GM13976 (cell line): ENCODE results near the gene C14orf39.

ENCODE experiments used
- DNase-seq: peaks from one replicate; pipeline ENCODE4 v3.0.0; 2012; ENCODE audit warnings: low spot score
- in situ Hi-C: fragments of 300-500 bp; cut with MboI; formaldehyde crosslinking; loops from one replicate; pipeline ENCODE4 v1.12.0; 2022; ENCODE audit warnings: low sequenced_read_pairs, mixed read lengths, inconsistent platforms; ENCODE audit not compliant: unreplicated experiment
- TF ChIP-seq, protein P1 (sequence below): IDR thresholded peaks from 2 replicates; pipeline ENCODE4 v1.5.1; 2012; ENCODE audit warnings: borderline replicate concordance, mild to moderate bottlenecking; ENCODE audit not compliant: insufficient read depth; ENCODE audit errors: extremely low read depth, missing control alignments, control extremely low read depth

Gene C14orf39, protein sequence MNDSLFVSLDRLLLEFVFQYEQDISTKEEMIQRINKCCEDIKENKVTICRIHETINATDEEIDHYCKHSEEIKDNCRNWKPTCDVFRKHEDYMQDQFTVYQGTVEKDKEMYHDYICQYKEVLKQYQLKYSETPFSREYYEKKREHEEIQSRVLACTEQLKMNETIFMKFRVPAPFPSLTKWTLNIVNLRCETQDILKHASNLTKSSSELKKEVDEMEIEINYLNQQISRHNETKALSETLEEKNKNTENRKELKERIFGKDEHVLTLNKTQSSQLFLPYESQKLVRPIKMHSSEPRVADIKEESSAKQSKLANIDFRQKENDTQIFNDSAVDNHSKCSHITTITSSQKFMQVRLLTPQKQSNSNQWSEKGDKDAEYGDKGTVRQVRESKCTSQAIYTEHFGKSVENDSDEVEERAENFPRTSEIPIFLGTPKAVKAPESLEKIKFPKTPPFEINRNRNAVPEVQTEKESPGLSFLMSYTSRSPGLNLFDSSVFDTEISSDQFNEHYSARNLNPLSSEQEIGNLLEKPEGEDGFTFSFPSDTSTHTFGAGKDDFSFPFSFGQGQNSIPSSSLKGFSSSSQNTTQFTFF

DNA sequence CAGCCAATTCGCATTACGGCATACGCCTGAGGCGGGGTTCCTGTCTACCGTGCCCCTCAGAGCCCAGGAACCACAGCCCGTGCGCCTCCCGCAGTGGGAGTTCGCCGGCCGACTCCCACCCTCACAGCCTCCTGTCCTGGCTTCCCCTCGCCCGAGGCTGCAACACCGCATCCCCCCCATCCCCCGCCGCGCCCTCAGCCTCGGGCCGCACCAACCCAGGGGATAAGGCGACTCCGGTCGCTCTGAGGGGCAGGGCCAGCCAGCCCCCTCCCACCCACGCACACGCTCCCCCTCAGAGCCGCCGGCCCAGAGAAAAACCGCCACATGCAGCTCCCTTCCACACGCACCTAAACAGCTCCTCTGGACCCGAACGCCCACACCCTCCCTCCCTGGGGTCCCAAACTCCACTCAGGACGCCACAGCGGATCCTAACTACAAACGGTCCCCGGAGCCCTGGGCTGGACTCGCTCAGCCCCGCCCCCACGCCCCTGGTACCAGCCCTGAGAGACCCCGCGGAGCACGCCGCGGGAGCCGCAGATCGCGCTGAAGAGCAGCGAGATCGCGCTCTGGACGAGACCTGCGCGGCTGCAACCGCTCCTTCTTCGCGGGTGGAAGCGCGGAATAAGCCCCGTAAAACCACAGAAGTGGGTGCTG is at the start of gene C14orf39:
Gene C14orf39, minus strand, starts transcription at position 466 of the 654 bp plus-strand sequence. CDS start 985 bp downstream, outside the sequence.
- peak; percentile 29 for DNase-seq
- in situ Hi-C loops, result no loop called here
- TF ChIP-seq, protein P1, sequence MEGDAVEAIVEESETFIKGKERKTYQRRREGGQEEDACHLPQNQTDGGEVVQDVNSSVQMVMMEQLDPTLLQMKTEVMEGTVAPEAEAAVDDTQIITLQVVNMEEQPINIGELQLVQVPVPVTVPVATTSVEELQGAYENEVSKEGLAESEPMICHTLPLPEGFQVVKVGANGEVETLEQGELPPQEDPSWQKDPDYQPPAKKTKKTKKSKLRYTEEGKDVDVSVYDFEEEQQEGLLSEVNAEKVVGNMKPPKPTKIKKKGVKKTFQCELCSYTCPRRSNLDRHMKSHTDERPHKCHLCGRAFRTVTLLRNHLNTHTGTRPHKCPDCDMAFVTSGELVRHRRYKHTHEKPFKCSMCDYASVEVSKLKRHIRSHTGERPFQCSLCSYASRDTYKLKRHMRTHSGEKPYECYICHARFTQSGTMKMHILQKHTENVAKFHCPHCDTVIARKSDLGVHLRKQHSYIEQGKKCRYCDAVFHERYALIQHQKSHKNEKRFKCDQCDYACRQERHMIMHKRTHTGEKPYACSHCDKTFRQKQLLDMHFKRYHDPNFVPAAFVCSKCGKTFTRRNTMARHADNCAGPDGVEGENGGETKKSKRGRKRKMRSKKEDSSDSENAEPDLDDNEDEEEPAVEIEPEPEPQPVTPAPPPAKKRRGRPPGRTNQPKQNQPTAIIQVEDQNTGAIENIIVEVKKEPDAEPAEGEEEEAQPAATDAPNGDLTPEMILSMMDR, result no peak

DNA sequence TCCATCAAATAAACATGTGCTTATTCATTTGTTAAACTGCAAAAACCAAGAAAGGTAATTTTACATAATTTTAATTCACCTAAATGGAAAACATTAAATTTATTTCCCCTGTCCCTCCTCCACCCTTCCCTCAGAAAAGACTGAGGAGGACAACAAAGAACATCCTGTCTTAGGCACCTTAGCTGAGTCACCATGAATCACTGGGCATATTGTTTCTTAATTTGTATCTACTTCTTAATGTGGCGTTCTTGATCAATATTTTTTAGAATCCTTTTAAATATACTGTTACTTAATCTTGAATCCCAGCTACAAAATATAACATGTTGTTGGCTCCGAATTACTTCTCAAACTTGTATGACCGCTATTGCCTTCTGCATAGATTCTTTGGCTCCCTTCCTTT is 46.6 kb upstream of the C14orf39 start:
- TF ChIP-seq, protein P1, result no peak
- in situ Hi-C loops, result no loop called here
- no peak for DNase-seq

DNA sequence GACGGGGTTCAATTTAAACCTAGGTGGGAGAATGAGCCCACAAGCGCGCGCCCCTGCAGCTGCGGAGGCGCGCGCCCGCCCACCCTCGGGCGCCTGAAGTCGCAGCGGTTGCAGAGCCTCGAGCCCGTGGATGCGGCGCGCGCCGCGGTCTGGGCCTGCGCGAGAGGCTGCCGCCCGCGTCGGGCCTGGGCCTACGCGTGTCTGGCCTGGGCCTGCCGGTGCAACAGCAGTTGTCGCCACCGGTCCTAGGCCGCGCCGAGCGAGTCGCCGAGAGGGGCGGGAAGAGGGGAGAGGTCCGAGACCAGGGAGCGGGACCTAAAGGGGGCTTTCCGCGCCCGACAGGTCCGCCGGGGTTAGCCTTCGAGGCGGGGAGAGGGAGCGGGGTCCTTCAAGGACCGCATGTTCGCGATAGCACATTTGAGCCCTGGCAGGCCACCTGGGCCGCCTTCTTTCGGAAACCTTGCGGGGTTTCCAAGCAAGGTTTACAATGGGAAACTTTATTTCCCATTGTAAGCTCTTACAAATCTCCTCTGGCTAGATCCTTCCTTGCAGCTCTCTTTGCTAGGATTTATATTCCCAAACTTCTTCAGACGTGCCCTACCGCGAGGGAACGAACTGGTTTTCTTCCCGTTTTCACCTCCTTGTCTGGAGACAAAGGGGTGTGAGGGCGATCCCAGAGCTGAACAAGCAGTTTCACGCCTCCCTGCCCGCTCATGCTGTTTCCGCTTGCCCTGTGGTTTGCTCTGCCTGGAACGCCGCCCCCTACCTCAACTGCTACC is 29.8 kb upstream of the C14orf39 start:
- in situ Hi-C loops, result no loop called here
- TF ChIP-seq, protein P1, result no peak
- DNase-seq, result no peak

GRCh38 chr14:60514741-60515491 is 29.1 kb upstream of the C14orf39 start:
- TF ChIP-seq, protein P1, result peak; percentile 47
- peak; percentile 54 for DNase-seq
- in situ Hi-C loops, result no loop called here

GRCh38 chr14:60514378-60514740 is 28.5 kb upstream of the C14orf39 start:
- in situ Hi-C loops, result no loop called here
- TF ChIP-seq, protein P1, result no peak

More at GRCh38 chr14:60514378-60514740, 28.5 kb upstream of the C14orf39 start:
- DNase-seq, result no peak
